ENCODE data around the gene GET4.
A peak's percentile ranks its signal among the peaks of the same experiment; 100 is the strongest.

Gene GET4, protein sequence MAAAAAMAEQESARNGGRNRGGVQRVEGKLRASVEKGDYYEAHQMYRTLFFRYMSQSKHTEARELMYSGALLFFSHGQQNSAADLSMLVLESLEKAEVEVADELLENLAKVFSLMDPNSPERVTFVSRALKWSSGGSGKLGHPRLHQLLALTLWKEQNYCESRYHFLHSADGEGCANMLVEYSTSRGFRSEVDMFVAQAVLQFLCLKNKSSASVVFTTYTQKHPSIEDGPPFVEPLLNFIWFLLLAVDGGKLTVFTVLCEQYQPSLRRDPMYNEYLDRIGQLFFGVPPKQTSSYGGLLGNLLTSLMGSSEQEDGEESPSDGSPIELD

DNA sequence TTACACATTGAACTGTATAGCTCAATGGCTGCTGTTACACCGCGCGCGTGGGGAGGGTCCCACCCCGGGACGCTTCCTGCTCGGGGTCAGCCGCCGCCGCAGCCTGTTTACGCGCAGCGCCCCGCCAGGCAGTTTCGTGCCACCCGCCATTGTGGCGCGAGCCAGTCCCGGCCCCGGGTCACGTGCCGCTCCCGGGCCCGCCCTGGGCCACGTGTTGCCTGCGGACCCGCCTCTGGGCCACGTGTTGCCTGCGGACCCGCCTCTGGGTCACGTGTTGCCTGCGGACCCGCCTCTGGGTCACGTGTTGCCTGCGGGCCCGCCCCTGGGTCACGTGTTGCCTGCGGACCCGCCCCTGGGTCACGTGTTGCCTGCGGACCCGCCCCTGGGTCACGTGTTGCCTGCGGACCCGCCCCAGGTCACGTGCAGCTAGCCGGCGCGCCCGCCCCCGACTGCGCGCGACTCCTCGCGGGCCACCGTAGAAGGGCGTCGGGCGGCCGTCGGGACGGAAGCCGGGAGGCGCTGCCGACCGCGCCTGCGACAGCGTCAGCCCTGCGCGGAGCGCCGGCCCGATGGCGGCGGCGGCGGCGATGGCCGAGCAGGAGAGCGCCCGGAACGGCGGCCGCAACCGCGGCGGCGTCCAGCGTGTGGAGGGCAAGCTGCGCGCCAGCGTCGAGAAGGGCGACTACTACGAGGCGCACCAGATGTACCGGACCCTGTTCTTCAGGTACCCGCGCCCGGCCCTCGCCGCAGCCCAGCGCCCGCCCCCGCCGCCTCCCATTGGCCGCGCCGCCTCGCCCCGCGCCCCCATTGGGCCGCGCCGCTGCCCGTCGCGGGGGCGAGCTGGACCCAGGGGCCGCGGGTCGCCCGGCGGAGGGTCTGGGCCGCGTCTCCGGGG is at the start of gene GET4:
GET4 (plus strand) TSS at position 478 of the 895 bp plus-strand sequence; CDS start at position 570, 92 bp downstream.
- peak; percentile 97 for DNase-seq

DNA sequence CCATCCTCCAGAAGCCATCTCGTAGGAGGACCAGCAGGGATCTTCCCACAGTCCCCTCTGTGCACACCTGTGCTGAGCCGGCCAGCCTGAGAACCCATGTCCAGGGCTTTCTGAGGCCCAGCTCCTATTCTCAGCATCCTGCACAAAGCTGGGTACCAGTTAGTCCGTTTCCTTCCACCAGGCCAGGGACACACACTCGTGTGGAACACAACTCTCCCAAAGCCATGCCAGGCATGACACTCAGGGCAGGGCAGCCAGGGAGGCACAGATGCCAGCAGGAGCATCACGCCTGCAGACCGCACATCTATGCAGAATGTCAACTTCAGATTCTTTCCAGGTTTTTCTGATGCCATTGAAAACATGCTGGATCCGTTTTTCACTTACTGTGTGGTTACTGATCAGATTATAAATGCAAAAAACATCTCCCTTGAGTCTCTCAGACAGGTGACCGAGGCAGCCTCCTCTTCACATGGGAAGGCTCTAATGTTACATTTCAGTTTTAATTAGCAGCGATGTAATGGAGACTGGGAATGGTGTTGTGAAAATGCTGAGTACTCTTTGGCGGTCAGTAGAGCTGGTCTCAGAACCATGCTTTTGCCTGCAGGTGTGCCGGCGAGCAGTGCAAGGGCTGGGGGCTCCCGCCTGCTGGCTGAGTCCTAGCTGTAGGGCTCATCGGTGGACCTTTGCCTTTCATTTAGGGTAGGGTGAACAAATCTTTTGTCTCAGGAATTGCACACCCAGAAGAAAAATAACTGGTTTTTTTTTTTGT is 47.4 kb upstream of the GET4 start:
- DNase-seq: no peak

DNA sequence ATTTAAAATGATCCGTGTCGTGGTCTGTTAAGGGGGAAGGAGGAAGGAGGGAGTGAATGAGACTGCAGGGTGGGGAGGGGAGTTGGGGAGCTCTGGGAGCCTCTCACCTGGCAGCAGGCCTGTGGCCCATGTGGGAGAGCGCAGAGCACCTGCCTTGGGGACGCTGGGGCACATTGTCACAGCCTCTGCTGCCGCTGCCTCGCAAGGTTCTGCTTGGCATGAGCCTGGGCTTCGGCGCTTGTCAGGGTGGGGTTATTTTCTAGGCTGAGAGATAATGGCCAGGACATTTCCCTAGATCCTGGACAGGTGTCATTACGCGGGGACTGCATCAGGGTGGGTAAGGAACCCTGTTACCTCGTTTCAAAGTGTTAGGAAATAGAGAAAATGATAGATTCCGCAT is 46.3 kb upstream of the GET4 start:
- no peak for DNase-seq

DNA sequence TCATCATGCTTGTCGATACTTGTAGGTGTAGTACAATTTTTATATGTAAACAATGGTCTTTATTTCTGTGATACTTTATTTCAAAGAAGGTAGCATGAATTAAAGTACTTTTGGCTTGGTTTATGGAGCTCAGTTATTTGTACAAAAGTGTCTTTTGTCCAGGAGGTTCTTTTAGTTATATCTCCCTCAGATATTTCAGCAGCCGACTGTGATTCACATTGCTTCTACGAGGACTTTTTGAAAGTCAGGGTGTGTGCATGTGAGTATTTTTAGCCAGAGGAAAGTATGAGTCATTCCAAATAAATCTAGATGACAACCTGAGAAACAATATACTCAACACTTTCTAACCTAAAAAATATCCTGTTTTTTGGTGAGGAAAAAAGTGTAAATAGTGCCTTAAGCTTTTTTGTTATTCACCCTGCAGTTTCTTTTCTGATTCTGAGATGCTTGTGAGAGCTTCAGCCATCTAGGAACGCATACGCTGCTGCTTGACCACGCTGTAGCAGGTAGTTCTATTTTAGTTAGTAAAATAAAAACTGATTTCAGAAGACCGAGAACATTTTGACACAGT is 44.7 kb upstream of the GET4 start:
- DNase-seq: no peak

DNA sequence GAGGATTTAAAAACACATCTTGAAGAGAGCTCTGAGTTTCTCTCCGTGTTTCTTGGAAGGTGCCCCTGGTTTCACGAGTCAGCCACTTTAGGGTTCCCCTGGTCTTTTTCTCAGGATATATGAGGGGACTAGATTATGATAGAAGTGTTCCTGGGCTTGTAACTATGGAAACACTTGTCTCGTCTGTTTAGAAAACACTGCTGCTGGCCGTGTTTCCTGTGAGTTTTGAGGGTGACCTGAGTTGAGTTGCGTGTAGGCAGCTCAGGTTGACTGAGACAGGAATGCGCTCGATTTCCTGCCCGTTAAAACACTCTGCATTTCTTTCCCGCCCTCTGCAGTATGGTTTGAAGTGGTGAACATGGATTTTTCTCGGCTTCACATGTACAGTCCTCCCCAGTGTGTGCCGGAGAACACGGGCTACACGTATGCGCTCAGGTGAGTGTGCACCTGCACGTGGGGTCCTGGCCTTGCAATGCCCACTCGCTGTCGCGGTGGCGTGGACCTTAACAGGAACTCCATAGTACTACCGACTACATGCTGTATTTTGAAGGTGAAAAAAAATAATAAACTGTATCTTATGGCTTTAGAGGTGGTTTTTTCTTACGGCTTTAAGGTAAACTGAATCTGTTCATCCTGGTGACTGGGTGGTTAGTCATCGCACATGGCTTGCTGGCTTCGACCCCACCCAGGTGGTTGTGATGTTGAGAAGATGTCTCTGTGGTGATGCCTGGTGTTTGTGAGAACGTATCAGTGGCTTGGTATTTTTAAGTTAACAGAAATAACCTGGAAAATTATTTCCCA is 44.0 kb upstream of the GET4 start, which contains the start of gene SUN1:
SUN1 (plus strand) TSS at position 310 of the 801 bp plus-strand sequence; CDS start at position 359, 49 bp downstream.
- DNase-seq: peak; percentile 74

DNA sequence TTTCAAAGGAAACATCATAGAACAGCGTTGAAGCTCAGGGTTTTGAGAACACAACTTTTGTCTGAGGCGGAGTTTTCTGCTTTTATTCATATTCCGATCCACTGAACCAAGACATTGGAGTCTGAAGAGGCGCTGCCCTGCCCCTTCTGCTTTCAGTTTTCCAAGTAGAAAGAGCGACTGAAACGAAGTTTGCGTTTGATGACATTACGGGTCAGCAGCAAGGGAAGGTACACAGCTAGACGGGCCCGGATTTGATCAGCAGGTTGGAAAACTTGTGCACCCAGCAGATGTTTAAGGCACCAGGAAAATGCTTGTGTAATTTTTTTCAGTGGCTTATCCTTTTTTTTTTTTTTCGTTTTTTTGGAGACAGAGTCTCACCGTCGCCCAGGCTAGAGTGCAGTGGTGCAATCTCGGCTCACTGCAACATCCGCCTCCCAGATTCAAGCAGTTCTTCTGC is 43.4 kb upstream of the GET4 start:
- DNase-seq: no peak

DNA sequence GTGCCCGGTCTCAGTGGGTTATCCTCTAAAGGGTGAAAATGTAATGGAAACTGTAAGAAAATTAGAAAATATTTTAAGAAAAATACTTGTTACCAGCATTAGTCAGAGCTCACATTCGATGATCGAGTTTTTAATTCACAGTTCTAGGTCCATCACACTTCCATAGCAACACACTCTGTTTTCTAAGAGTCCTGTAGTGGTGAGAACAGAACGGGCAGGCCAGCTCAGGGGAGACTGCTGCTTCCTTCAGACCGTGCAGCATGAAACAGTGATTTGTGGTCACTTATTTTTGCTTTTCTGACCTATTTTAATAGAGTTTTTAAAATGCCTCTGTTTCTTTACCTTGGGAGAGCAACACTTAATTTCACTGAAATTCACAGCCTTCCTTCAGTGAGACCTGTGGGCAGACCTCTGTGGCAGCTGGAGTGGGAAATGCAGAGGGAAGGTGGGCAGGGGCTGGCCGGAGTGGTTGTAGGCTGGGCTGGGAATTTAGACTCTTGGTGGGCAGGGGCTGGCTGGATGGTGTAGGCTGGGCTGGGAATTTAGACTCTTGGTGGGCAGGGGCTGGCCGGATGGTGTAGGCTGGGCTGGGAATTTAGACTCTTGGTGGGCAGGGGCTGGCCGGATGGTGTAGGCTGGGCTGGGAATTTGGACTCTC is 42.6 kb upstream of the GET4 start:
- no peak for DNase-seq

DNA sequence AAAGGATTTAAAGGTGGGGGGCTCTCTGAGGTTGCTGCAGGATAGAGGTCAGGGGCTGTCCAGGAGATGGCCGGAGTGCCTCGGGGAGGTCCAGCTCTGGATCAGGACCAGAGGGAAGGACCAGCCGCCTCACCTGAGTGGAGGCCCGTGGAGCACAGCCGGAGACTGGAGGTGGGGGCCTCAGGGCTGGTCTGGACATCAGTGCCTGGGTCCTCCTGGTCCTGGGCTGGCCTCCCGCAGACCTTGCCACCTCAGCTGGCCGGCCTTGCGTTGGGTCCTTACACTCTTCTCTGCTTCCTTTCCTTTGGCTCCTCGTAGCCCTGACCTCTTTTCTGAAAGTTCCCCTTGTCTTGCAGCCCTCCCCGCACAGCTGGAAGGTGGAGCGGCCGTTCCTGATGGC is 42.1 kb upstream of the GET4 start:
- no peak for DNase-seq

DNA sequence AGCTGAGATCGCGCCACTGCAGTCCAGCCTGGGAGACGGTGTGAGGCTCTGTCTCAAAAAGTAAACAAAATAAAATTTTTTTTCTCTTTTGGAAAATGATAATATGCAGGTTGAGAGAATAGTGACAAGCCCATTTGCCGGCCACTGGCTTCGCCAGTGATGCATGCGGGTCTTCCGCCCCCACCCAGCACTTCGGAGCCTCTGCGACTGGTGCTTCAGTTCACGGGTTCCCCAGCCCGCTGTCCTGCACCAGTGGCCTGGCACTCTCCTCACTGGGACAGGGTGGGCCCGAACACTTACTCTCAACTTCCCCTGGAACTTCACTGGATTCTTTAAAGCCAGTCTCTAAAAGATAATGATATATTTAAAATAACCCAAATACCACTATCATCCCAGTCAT is 41.3 kb upstream of the GET4 start:
- no peak for DNase-seq

DNA sequence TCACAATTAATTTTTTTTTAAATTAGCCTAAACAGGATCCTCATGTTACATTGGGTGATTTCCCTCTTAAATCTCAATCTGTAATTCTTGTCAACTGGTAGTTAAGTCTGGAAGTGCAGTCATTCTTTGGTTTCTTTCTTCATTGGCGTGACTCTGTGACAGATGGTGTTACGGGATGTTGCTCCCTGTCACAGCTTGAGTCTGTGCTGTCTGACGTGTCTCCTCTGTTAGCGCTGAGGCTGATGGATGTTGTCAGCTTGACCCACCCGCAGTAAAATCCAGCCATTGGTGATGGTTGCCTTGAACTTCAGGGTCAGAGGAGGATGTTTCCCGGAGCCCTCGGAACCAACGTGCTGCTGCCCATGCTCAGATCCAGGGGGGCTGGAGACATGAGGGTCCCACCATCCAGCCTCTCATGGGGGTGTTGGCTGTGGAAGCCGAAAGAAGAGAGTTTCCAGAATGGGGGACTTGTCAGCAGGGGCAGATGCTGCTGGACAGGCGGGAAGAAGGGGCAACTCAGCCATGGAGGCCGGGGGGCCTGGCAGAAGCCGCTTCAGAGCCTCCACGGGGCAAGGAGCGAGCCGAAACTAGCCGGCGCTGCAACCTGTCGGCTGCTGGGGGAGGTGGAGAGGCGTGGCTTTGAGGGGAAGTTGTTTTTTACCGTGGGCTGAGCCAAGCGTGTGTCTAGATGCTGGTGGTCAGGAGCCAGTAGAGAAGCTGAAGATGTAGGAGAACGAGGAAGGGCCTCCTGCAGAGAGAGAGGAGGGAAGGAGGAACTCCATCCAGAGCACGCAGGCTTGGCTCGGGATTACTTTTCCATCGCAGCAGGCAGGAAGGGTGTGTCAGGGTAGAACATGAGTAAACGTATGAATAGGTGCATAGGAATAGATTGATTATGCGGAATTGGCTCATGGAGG is 40.6 kb upstream of the GET4 start:
- DNase-seq: no peak

DNA sequence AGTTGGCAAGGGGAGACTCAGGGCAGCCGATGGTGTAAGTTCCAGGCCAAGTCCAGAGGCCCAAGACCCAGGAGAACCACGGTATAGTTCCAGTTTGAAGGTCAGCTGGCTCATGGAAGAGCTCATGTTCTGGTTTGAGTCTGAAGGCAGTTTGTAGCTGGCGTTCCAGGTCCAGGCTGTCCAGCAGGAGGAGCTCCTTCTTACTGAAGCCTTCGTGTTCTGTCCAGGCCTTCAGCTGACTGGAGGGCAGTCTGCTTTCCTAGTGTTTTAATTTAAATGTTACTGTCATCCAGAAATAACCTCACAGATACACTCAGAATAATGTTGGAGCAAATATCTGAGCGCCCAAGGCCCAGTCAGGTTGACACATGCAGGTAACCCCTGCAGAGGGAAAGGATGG is 39.9 kb upstream of the GET4 start:
- DNase-seq: no peak

DNA sequence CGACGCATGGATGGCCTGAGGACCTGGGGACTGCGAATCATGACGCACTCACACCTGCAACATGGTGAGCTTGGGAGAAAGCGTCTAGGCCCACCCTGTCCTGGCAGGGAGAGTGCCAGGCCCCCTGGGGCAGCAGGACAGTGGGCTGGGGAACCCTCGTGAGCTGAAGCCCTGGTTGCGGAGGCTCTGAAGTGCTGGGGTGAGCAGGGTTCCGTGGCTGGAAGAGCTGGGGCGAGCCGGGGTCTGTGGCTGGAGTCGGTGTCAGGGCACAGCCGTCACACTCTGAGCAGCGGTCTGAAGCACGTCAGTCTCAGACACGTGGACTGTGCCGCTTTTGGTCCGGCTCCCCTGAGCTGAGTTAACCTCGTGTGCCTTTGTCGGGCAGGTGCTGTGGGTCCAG is 39.4 kb upstream of the GET4 start:
- DNase-seq: no peak

DNA sequence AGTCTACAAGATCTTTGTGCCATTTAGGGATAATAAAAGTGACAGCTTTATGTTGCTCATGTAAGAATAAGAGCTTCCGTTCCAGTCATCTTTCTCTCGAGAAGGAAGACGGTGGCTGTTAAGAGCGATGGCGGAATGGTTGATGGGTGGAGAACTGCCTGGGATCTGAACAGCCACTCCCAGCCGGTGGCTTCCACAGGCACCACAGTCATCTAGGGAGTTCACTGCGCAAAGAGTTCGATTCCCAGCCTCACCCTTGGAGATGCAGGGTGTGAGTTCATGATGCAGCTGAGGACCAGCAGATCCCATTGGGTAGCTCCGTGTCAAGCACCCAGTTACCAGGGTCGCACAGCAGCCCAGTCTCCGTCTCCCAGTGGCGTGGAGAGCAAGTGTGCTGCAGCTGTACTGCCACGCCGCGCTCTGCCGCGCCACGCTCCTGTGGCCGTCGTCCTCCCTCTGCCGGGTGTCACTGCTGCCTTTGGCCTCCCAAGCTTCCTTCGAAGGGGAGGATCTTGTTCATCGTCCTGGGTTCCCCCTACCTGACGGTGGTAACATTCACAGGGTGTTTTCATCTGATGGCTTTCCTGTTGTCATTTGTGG is 36.3 kb upstream of the GET4 start:
- no peak for DNase-seq

DNA sequence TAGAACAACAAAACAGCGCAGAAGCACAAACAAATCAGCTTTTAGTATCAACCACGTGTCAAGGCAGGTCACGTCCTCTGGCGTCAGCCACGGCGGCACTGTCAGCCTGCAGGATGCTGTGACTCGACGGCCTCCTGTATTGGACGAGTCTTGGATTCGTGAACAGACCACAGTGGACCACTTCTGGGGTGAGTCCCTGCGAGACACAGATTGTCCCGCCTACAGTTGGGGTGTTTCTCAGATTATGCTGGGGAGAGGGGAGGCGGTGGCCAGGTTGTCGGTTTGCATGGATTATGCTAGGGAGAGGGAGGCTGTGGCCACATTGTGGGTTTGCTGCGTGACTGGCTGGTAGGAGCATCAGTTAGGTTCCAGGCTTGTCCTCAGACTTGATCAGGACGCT is 34.4 kb upstream of the GET4 start:
- DNase-seq: no peak

DNA sequence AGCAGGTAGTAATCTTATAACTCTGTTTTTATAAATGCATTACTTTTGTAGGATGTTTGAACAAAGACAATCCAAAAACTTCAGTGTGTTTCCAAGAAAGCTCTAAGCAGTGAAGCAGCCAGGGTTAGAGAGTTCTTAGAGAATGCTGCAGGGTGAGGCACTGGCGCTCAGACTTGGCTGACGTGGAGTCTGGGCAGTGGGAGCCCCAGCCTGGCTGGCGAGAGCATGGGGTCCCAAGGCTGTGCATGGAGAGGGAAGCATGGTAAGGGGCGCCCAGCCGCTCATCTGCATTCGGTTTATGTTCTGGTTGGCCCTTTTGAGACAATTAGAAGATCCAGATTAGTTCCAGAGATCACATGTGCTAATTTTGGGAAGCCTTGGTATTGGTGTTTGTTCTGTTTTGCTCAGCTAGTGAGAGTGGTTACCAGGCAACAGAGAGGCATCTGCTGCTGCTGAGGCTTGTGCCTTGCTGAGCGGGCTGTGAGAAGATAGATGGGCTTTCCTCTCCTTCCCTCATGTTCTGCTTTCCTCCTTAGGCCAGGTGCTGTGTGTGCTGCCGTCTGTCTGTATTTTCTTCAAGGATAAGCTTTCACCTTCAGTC is 33.8 kb upstream of the GET4 start:
- no peak for DNase-seq

DNA sequence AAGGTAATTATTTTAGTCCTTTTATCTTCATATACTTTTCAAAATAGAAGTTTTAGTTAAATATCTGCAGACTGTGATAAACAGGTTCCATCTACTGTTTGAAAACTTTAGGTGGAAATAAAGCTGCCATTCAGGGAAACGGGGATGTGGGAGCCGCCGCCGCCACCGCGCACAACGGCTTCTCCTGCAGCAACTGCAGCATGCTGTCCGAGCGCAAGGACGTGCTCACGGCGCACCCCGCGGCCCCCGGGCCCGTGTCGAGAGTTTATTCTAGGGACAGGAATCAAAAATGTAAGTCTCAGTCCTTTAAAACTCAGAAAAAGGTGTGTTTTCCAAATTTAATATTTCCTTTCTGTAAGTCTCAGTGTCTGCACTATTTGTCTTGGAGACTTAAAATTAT is 33.1 kb upstream of the GET4 start:
- no peak for DNase-seq

DNA sequence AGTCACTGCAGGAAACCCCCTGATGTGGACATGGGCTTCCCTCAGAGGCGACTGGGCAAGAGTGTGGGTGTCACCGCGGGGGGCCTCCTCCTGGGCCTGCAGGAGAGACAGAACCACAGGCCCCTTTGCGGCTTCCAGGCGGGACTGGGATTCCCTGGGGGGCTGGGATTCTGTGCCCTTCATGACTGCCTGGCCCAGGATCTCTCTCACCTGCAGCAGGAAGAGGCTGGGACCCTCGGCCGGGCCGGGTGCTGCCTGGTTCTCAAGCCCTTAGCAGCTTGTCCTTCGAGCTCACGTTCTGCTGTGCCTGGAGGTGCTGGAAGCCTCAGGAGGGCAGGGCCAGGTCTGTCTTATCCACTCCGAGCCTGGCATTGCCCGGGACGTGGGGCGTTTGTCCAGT is 32.3 kb upstream of the GET4 start:
- DNase-seq: no peak

DNA sequence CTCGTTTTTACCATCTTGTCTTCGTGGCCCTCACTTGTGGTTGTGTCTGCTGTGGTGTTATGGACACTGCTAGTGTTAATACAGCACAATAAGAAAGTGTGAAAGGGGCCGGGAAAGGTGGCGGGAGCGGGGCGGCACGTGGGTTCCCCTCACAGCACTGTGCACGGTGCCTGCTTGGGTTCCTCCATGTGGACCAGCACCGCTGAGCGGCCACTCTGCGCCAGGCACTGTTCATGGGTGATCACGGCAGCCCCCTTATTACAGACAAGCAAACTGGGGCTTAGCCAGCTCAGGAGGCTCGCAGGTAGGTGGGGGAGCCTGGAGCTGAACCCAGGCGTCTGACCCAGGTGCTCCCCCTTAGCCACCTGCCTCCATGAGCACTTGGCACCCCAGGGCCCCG is 31.8 kb upstream of the GET4 start:
- DNase-seq: no peak

DNA sequence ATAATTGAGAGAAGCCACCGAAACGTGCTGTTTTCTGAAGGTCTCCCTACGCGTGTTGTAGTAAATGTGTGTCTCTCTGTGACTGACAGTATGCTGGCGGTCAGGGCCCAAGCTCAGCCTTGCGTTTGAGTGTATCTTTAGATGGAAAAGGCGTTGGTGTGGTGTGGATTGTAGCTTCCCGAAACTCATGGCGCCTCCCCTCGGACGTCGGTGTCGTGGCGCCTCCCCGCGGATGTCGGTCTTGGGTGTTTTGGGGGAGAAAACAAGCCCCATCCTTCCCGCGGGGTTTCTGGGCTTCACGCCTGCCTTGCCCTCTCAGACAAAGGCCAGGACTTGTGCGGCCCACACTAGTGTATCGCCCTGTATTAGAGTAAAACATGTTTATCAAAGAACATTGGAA is 31.3 kb upstream of the GET4 start:
- no peak for DNase-seq
